ENCODE results near the gene ANKRD40.

The ANKRD40 gene

DNA sequence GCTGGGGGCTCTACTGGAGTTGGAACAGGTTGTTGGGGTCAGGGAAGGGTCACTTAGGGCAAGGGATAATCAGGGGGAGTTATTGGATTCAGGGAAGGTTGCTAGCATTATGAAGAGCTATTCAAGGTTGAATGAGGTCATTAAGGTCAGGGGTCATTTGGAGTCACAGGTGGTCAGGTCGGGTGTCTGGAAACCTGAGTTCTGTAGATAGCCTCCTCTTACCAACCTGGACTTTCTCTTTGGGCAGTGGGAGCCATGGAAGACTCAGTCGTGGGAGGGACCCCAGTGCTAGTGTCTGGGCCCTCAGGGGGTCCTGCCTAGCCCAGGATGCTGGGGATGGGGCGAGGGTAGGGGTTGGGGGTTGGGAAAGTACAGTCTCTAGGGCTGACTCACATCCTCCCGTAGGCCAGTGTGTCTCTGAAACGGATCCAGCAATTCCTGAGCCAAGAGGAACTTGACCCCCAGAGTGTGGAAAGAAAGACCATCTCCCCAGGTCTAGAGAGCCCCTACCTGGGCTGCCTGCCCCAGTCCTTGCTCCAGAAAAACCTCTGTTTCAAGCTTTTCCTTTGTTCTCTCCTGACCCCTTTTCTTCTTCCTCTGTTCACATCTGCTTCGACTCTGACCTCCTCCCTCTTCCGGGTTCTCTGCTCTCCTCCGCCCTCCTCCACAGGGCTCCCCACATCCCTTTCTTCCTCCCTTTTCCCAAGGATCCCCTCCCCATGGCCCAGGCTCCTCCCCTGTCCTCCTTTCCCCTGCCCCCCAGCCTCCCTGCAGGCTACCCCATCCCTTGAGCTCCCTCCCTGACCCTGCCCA, 39.5 kb downstream of the ANKRD40 start:
- DNase-seq: no peak

DNA sequence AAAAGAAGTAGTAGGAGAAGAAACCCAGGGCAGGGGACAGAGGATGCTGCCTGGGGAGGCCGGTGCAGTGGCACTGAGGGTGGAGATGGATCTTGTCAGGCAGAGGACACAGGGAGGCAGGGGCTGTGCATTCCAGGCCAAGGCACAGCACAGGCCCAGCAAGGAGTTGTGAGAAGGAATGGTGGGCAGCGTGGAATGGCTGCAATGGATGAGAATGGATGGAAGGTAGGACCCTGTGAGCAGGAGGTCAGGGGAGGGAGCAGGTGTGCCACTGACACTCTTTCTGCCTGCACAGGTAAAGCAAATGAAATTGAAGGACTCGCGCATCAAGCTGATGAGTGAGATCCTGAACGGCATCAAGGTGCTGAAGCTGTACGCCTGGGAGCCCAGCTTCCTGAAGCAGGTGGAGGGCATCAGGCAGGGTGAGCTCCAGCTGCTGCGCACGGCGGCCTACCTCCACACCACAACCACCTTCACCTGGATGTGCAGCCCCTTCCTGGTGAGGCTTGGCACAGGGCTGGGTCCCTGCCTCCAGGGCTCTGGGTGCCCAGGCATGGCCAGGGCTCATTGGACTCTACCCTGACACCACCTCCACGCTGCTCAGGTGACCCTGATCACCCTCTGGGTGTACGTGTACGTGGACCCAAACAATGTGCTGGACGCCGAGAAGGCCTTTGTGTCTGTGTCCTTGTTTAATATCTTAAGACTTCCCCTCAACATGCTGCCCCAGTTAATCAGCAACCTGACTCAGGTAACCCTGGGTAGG, 40.3 kb downstream of the ANKRD40 start:
- DNase-seq: no peak

DNA sequence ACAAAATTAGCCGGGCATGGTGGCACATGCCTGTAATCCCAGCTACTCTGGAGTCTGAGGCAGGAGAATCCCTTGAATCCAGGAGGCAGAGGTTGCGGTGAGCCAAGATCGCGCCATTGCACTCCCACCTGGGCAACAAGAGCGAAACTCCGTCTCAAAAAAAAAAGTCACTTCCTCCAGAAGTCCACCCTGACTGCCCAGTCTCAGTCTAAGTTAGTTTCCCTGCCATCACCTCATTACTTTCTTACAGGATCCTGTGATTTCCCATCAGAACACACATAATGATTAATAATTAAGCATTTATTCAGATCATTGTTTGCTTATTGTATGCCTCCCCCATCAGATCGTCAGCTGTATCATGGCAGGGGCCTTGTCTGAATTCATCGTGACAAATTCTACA, 41.4 kb downstream of the ANKRD40 start:
- no peak for DNase-seq

DNA sequence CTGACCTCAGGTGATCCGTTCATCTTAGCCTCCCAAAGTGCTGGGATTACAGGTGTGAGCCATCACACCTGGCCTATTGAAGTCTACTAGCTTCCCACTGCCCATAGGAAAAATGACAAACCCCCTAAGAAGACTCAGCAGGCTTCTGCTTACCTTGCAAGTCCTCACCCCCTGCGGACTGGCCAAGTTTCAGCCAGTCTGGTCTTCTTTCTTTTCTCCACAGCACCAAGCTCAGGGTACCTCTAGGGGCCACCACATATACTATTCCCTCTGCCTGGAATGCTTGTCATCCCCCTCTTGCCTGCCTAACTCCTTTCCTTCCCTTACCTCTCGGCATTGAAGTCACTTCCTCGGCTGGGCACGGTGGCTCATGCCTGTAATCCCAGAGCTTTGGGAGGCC, 41.9 kb downstream of the ANKRD40 start:
- DNase-seq: no peak

DNA sequence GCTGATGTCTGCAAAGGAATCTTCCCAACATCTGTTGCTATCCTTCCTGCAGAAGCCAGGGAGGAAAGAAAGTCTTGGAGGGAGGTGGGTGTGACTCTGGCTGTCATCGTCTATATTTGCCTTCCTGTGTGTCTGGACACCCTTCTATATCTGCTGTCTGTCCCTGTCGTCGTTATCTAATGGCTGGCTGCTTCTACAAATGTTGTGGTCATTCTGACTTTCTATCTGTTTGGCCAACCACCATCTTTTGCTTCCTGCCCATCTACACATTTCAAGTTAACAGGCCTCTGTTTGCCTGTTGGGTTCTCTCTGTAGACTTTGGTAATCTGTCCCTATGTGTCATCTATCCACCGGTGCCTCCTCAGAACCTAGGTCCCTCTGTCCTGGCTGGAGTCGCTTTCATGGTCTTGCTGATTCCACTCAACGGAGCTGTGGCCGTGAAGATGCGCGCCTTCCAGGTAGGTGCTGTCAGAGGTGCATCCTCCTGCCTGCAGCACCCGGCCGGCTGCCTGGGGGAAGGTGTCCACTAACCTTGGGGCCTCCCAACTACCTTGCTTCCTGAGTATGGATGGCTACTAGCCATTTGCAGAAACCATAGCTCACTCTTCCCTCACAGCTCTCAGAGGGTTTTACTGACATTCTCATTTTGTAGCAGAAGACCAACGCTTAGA, 42.8 kb downstream of the ANKRD40 start:
- DNase-seq: no peak

DNA sequence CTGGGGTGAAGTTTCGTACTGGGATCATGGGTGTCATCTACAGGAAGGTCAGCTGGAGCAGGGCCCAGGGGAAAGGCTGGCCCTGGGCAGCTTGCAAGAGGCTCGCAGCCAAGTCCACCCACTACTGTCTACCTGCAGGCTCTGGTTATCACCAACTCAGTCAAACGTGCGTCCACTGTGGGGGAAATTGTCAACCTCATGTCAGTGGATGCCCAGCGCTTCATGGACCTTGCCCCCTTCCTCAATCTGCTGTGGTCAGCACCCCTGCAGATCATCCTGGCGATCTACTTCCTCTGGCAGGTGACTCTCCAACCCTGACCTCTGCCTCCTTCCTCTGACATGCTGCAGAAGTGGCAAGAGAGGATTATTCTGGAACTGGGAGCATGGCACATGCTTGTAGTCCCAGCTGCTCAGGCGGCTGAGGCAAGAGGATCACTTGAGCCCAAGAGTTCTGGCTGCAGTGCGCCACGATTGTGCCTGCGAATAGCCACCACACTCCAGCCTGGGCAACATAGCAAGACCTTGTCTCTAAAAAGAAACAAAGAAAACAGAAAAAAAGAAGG, 43.8 kb downstream of the ANKRD40 start:
- DNase-seq: no peak

DNA sequence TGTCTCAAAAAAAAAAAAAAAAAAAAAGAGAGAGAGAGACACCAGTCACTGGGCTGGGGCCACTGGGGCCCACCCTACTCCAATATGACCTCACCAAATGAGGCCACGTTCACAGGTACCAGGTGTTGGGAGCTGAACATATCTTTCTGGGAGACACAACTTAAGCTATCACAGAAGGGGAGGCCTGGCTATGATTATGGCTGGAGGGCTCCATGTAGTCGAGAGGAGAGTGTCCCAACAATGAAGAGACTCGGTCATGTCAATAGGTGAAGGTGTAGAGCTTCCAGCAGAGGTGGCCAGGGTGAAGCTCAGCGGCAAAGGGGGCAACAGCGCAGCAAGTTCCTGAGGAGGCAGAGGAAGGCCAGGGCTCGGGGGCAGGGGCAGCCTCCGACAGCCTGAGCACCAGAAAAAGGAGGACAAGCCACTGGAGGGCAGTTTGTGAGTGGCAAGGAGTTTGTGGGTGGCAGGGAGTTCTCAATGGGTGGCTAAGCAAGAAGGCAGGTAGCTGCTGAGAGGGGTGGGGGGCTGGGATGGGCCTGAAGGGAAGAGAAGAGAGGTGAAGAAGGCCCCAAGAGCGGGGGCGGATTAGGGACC, 45.0 kb downstream of the ANKRD40 start:
- no peak for DNase-seq

DNA sequence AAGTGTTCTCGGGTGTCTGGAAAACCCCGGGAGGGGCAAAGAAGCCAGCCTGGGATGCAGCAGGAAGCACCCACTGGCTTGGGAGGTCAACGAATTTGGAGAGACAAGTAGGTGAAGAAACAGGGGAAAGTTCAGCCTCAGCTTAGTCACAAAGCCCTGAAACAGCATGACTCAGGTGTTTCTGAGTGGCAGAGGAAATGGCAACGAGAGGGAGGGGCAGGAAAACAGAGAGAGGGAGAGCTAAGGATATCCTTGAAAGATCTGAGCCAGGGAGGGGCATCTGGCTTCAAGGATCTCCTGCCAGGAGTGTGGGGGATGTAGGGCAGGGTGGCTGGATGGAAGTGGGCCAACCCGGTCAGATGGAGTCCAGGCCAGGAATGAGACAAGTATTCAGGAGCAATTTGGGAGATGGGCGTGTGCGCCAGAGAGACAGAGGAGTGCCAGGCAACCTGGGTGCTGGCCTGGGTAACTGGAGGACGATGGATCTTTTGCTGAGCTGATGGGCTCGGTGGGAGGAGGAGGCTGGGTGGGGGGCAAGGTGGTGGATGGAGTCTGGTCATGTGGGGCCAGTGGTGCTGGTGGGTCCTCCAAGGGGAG, 45.8 kb downstream of the ANKRD40 start:
- no peak for DNase-seq

DNA sequence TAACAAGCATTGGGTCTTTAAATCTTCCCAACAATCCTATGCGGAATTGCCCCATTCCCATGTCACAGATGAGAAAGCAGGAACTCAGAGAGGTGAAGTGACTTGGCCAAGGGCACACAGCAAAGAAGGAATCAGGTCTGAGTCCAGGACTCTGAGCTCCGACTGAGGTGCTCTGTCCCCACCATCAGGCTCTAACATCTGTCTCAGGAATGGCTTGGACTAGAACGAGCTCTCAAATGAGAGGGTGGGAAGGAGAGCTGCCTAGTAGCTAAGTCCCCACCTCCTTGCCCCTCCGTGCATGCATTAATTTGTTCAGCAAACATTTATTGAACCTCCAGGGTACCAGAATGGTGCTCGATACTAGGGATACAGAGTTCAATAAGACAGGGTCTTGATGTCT, 46.4 kb downstream of the ANKRD40 start:
- DNase-seq: no peak

DNA sequence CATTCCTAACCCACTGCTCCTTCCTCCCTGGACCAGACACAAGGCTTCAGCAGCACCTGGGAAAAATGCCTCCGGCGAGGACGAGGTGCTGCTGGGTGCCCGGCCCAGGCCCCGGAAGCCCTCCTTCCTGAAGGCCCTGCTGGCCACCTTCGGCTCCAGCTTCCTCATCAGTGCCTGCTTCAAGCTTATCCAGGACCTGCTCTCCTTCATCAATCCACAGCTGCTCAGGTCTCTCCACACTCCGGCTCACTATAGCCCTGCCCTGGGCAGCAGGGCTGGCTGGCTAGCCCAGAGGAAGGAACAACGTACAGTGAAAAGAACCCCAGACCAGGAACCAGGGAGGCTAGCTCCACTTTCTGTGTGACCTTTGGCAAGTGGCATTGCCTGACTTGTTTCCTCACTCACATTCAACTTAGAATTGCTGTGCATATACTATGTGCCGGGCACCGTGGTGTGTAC, 46.8 kb downstream of the ANKRD40 start:
- DNase-seq: no peak

DNA sequence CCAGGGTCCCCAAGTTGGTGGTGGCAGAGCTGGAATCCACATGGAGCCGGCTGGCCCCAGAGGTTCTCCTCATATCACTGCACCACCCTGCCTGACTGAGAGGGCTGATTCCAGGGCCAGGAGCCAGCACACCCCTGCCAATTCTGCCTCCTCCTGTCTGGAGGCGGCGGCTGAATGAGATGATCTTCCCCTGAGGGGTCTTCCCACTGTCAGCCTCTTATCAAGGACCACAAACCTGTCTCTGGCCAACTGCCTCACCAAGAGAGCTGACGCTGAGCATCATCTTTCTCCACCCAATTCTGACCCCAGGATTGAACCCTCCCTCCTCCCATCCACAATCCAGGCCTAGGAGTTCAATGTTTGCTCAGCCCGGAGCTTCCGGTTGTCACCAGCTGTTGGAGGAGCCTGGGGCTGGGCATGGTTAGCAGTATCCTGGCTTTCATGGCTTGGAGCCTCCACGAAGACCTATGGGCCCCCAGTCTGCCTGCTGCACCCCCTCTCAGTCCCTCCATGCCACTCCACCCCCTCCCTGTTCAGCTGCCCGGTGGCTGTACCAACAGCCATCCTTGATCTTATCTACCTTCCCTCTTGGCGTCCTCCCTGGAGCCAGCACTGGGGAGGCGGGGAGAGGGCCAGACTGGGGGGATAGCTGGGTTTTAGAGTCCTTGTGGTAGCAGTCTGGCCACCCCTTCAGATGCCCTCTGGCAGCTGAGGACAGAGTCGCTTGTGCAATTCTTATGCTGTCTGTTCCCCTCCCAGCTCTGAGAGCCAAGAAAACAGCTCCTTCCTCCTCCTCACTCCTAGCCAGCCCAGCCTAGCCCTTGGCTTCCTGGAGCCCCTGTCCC, 47.5 kb downstream of the ANKRD40 start:
- DNase-seq: no peak

DNA sequence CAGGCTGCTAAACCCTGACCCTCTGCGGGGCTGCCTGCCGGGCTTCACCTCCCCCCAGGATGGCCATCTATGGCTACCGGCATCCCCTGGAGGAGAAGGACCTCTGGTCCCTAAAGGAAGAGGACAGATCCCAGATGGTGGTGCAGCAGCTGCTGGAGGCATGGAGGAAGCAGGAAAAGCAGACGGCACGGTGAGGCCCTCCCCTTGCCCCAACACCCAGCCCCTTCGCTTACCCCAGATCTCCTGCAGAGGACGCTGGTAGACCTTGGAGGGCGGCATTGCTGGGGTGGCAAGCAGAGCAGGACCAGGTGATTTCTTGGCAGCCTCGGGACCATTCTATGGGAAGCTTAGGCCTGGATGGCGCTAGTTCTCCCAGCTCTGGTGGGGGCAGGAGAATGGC, 48.5 kb downstream of the ANKRD40 start:
- DNase-seq: no peak

DNA sequence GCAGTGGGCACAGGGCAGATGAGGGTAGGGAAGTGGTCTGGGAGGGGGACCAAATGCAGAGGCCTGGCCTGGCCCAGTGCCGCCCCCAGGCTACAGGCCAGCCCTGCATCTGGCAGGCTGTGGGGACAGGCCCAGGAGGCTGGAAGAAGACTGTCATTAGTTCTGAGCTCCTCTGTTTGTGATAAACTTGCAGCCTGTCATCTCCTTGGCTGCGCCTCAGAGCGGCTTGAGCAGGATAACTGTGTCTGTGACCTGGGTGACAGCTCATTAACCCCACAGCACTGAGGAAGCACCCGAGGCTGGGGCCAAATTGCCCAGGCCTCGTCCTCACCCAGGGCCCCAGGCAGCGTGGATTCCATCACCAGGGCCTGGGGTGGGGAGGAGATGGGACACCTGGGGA, 49.1 kb downstream of the ANKRD40 start:
- DNase-seq: no peak

DNA sequence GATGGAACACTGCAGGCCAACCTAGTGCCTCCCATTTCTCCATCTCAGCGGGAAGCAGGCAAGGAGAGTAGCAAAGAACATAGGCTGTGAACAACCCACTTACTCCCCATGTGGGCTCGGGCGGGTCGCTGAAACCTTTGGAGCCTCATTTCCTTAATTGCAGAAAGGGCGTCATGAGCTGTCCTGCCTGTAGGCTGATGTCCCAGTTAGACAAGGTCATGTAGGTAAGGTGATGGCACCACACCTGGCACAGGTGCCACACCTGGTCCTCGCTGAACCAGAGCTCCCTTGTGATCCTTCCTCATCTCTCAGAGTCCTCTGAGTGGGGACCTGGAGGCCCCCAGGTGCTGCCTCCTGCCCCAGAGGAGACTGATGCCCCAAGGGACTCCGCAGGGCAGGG, 50.1 kb downstream of the ANKRD40 start:
- no peak for DNase-seq

DNA sequence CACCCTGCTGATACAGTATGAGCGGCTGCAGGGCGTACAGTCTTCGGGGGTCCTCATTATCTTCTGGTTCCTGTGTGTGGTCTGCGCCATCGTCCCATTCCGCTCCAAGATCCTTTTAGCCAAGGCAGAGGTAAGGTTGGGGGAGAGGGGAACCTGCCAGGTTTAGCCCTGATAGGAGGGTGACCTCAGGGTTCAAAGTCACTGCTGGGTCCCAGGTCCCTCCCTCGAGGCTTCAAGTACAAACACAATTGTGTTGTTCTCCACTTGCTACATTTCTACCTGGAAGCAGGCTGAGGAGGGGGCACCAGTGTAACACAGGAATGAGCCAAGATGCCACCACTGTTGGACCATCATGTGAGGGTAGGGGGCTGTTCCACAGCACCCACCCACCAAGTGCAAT, 50.7 kb downstream of the ANKRD40 start:
- DNase-seq: no peak

DNA sequence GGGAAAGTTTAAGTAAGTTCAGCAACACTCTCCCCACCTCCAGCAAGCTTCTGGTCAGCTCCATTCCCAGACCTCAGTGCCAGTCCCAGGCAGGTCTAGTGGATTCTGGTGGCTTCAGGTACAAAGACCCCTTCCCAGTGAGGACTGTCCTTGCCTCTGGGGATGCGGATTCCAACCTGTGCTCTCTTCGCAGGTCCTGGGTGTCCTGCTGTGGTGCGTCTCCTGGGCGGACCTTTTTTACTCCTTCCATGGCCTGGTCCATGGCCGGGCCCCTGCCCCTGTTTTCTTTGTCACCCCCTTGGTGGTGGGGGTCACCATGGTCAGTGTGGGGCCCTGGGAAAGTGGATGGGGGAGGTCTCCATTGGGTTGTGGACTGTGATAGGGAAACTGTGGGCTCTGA, 51.2 kb downstream of the ANKRD40 start:
- DNase-seq: no peak

DNA sequence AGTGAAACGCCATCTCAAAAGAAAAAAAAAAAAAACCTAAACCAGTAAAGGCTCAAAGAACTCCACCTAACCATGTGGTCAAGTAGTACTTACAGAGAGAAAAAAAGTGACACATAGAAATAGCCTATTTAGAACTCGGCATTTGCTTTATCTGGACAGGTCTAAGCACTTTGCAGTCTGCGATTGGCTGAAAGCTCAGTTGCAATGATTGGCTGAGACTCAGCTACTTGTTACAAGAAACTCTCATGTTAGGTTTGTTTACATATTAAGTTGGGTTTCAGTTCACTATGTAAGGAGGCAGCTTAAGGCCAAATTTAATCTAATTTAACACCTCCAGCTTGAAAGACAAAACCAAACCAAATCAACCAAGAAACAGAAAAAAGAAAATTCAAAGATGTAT, 54.0 kb downstream of the ANKRD40 start:
- DNase-seq: no peak

DNA sequence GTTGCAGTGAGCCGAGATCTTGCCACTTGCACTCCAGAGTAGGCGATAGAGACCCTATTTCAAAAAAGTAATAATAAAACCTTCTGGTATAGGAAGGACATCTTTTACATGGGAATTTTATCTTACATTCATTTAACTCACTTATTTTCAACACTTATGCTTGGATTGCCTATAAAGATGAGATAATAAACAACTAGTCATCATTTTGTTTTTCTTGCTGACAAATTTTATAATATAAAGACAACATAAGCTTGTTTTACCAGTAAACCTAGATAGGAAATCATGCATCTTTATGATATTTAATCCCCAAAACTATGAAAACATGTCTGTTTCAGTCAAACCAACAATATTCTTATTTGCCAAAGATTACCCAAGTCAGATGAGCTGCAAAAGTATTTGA, 56.1 kb downstream of the ANKRD40 start:
- no peak for DNase-seq

DNA sequence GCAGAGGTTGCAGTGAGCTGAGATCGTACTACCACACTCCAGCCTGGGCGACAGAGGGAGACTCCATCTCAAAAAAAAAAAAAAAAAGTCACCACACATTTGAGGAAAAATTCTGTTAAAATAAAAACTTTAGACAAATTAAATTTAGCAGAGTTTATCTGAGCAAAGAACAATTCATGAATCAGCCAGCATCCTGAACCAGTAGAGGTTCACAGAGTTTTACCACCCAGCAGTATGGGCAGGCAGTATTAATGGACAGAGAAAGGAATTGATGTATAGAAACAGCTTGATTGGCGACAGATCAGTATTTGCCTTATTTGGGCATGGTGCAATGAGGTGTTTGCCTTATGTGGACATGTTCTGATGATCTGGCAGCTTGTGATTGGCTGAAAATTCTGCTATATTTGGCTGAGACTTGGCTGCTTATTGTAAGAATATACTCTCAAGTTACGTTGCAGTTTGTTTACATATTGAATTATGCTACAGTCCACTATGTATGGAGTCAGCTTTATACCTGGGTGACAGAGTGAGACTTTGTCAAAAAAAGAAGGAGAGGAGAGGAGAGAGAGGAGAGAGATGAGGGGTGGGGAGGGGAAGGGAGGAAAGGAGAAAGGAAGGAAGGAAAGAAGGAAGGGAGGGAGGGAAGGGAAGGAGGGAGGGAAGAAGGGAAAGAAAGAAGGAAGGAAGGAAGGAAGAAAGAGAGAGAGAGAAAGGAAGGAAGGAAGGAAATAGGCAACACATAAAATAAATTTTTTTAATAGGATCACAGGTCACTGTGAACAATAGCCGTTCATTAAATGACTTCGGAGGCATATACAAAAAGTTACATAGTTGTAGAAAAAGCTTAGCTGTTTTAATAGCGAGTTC, 58.4 kb downstream of the ANKRD40 start:
- DNase-seq: no peak

DNA sequence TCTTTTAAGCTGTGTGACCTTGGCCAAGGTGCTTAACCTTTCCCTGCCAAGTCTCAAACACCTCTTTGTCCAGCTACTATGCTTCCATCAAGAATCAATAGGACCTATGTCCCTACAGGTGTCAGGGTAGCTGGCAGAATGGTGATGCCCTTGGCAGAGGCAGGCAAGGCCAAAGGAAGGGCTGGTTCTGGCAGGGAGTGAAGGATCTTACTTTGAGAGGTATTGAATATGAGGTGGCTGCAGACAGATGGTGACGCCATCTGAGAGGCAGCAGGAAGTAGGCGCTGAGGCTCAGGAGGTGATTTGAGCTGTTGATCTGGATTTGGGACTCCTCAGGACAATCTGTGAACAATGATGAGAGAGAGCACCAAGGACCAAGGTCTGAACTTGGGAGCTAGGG, 60.5 kb downstream of the ANKRD40 start:
- DNase-seq: no peak

Measured in NCI-H1105 (cell line).